Hepatocyte (in vitro differentiated cells): ENCODE data around the gene TWF2. TPM values are rescaled to one million over a fixed set of nuclear protein-coding genes. Genes with fewer than 3 reads are reported as not detected.
A peak's percentile ranks its signal among the peaks of the same experiment; 100 is the strongest.

ENCODE experiments used
- DNase-seq: peaks from one replicate; pipeline ENCODE4 v3.0.0-alpha.2; 2016; ENCODE audit warnings: low spot score
- H2AFZ ChIP-seq: fragments of 200-600 bp; sonication (generic); 2 replicates; pipeline ENCODE4 v1.6.0; 2016; ENCODE audit warnings: antibody characterized with exemption, mild to moderate bottlenecking
- H3K27ac ChIP-seq: fragments of 200-600 bp; sonication (generic); 2 replicates; pipeline ENCODE4 v1.5.1; 2016; ENCODE audit warnings: mild to moderate bottlenecking
- H3K27me3 ChIP-seq: fragments of 200-600 bp; sonication (generic); 2 replicates; pipeline ENCODE4 v1.6.1; 2016
- H3K36me3 ChIP-seq: fragments of 200-600 bp; sonication (generic); replicated peaks from 2 replicates; pipeline ENCODE4 v1.5.1; 2016; ENCODE audit warnings: low read depth; ENCODE audit not compliant: insufficient read depth
- H3K4me1 ChIP-seq: fragments of 200-600 bp; sonication (generic); 2 replicates; pipeline ENCODE4 v1.5.1; 2016; ENCODE audit warnings: mild to moderate bottlenecking, moderate library complexity; ENCODE audit not compliant: insufficient read depth
- H3K4me2 ChIP-seq: fragments of 200-600 bp; sonication (generic); 2 replicates; pipeline ENCODE4 v1.6.0; 2016
- H3K4me3 ChIP-seq: fragments of 200-600 bp; sonication (generic); 2 replicates; pipeline ENCODE4 v1.5.1; 2016; ENCODE audit warnings: mild to moderate bottlenecking
- H3K79me2 ChIP-seq: fragments of 200-600 bp; sonication (generic); 2 replicates; pipeline ENCODE4 v1.6.0; 2017; ENCODE audit warnings: mild to moderate bottlenecking
- H3K9me2 ChIP-seq: fragments of 200-600 bp; sonication (generic); replicated peaks from 2 replicates; pipeline ENCODE4 v1.6.0; 2017; ENCODE audit warnings: mild to moderate bottlenecking; ENCODE audit not compliant: insufficient read depth
- H3K9me3 ChIP-seq: fragments of 200-600 bp; sonication (generic); 2 replicates; pipeline ENCODE4 v1.5.1; 2016; ENCODE audit warnings: low read depth, mild to moderate bottlenecking
- H4K20me1 ChIP-seq: fragments of 200-600 bp; sonication (generic); 2 replicates; pipeline ENCODE4 v1.6.0; 2016; ENCODE audit warnings: mild to moderate bottlenecking; ENCODE audit not compliant: insufficient read depth, poor library complexity, severe bottlenecking
- EZH2 ChIP-seq: fragments of 200-600 bp; sonication (generic); IDR thresholded peaks from 2 replicates; pipeline ENCODE4 v1.6.1; 2016; ENCODE audit warnings: antibody characterized with exemption, mild to moderate bottlenecking, borderline replicate concordance
- EZH2phosphoT487 ChIP-seq: fragments of 200-600 bp; sonication (generic); IDR thresholded peaks from one replicate; pipeline ENCODE4 v1.6.1; 2018; ENCODE audit warnings: antibody characterized with exemption, mild to moderate bottlenecking, low read depth, moderate library complexity; ENCODE audit not compliant: unreplicated experiment, severe bottlenecking
- WGBS: methylation state at CpG from one replicate; pipeline ENCODE4 v1.1.6; 2016; ENCODE audit warnings: low lambda C conversion rate; ENCODE audit errors: missing lambda C conversion rate; 5-methylcytosine and 5-hydroxymethylcytosine counted together
- polyA plus RNA-seq: library from polyadenylated mRNA; unstranded; fragments of >200 nt; fragmentation: Nextera tagmentation; extraction: Ambion mirVana; gene quantifications from 2 replicates; pipeline ENCODE4 v1.2.1, GENCODE V29; 2016
- total RNA-seq: library from RNA; depleted of rRNA; stranded (reverse); fragments of >200 nt; gene quantifications from 2 replicates; pipeline ENCODE4 v1.2.3, GENCODE V29; 2014
- TF ChIP-seq, protein P1 (sequence below): fragments of 200-600 bp; sonication (generic); IDR thresholded peaks from 2 replicates; pipeline ENCODE4 v1.5.1; 2016; ENCODE audit warnings: antibody characterized with exemption, mild to moderate bottlenecking; ENCODE audit not compliant: poor library complexity

Gene TWF2
- total and polyA plus RNA-seq, 2 experiments from 2014 or later, result 47.4 to 52.5 TPM

DNA sequence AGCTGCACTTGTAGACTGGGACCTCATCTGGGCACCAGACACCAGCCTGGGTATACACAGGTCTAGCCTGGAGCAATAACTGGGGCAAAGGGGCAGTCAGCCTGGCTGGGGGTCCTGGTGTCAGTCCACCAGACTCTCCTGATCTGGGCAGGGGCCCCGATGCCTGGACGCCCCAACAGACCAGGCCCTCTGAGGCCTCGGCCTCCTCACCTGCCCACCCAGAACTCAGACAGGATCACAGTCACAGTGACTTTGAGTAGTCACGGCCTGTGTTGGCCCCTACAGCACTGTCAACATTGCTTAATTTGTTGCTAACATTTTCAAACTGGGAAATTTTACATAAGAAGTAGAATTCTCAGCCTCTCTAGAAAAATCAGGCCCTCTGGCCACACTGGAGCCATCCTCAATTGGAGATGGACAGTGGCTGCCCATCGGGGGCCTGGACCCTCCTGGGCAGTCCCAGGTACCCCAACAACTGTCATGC, 5.8 kb downstream of the TWF2 start:
- TF ChIP-seq, protein P1, sequence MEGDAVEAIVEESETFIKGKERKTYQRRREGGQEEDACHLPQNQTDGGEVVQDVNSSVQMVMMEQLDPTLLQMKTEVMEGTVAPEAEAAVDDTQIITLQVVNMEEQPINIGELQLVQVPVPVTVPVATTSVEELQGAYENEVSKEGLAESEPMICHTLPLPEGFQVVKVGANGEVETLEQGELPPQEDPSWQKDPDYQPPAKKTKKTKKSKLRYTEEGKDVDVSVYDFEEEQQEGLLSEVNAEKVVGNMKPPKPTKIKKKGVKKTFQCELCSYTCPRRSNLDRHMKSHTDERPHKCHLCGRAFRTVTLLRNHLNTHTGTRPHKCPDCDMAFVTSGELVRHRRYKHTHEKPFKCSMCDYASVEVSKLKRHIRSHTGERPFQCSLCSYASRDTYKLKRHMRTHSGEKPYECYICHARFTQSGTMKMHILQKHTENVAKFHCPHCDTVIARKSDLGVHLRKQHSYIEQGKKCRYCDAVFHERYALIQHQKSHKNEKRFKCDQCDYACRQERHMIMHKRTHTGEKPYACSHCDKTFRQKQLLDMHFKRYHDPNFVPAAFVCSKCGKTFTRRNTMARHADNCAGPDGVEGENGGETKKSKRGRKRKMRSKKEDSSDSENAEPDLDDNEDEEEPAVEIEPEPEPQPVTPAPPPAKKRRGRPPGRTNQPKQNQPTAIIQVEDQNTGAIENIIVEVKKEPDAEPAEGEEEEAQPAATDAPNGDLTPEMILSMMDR, result no peak
- TF ChIP-seq EZH2, result no peak
- TF ChIP-seq EZH2phosphoT487, result no peak
- Histone ChIP-seq H3K9me3 (no peaks in the 10 kb centered on the region), H3K4me3 (no peak overlapping the region), H3K27me3 (no peaks in the 10 kb centered on the region), H4K20me1 (peaks cover 5% of the 10 kb centered on the region), H3K4me1 (peaks cover 13% of the 10 kb centered on the region), H3K79me2 (peaks cover 31% of the 10 kb centered on the region), H3K36me3 (no peaks in the 10 kb centered on the region), H3K4me2 (no peak overlapping the region), H2AFZ (no peak overlapping the region), H3K9me2 (no peaks in the 10 kb centered on the region), H3K27ac (no peak overlapping the region)
- DNase-seq, result no peak
- WGBS, result 92% methylated on average over 5 of the region's 5 CpGs

DNA sequence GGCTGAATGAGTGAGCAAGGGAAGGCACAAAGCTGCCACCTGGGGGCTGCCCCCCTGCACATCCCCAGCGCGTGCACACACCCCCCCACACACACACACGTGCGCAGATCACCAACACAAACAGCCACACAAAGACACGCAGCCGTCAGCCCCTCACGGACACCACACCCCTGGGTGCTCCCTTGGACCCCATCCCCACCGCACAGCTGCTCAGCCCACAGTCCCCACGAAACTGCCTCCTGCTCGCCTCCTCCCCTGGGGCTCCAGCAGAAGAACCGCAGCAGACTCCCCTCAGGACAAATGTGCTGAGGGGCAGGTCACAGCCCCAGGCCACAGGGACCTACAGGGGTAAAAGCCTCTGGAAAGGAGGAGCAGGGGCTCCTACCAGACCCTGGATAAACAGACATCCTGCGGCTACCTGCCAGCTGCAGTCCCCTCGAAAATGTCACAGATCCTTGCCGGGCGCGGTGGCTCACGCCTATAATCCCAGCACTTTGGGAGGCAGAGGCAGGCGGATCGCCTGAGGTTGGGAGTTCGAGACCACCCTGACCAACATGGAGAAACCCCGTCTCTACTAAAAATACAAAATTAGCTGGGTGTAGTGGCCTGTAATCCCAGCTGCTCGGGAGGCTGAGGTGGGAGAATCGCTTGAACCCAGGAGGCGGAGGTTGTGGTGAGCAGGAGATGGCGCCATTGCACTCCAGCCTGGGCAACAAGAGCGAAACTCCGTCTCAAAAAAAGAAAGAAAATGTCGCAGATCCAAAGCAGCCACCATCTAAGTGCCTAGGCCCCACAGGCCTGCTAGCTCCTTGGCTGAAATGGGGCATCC, 6.5 kb downstream of the TWF2 start:
- Histone ChIP-seq H3K4me2 (no peak overlapping the region), H3K9me2 (no peaks in the 10 kb centered on the region), H3K79me2 (peaks cover 26% of the 10 kb centered on the region), H3K4me1 (peaks cover 6% of the 10 kb centered on the region), H3K27me3 (no peaks in the 10 kb centered on the region), H3K9me3 (no peaks in the 10 kb centered on the region), H2AFZ (no peak overlapping the region), H3K4me3 (no peak overlapping the region), H4K20me1 (no peaks in the 10 kb centered on the region), H3K36me3 (no peaks in the 10 kb centered on the region), H3K27ac (no peak overlapping the region)
- no peak for DNase-seq
- WGBS, result 91% methylated on average over 24 of the region's 28 CpGs
- no peak for TF ChIP-seq EZH2
- TF ChIP-seq, protein P1, result peak; percentile 26

DNA sequence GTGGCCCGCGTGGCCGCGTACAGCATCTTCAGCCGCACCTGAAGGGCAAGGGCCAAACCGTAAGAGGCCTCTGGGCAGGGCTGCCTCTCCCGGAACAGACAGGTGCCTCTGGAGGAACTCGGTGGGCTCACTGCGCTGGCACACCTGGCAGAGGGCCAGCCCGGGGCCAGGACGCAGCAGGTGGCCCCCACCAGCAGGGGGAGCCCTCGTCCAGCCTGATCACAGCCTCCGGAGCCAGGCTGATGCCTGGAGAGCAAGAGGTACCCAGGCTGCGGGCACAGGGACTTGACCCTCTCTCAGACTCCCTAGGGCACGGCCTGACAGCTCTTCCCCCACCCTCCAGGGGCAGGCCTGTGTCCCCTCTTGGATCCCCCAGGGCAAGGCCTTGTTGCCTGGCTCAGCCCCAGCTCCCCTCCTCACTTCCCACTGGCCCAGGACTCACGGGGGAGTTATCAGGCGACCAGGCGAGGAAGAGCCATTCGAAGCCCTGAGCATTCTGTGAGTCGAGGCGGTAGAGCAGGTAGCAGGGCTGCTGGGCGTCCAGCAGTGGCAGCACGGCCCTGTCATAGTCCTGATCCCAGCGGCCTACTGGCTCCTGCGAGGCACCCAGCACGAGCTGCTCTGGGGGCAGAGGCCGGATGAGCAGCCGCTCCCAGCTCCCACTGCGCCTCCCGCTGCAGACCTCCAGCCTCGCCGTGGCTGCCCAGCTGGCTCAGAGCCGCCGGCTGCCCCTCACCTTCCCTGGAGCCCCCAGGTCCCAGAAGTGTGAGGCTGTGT, 7.3 kb downstream of the TWF2 start:
- no peaks in the 10 kb centered on the region for H3K27me3 ChIP-seq
- H4K20me1 ChIP-seq, result no peaks in the 10 kb centered on the region
- TF ChIP-seq, protein P1, result peak; percentile 66
- TF ChIP-seq EZH2phosphoT487 (no peak), EZH2 (no peak)
- H3K9me2 ChIP-seq, result no peaks in the 10 kb centered on the region
- H3K4me2 ChIP-seq, result no peak overlapping the region
- no peak overlapping the region for H3K27ac ChIP-seq
- H3K4me1 ChIP-seq, result no peaks in the 10 kb centered on the region
- H3K36me3 ChIP-seq, result no peaks in the 10 kb centered on the region
- no peaks in the 10 kb centered on the region for H3K9me3 ChIP-seq
- DNase-seq, result peak; percentile 80
- H3K4me3 ChIP-seq, result no peak overlapping the region
- WGBS, result 82% methylated on average over 34 of the region's 34 CpGs
- H2AFZ ChIP-seq, result no peak overlapping the region
- H3K79me2 ChIP-seq, result peaks cover 19% of the 10 kb centered on the region
